ENCODE results near the gene PTCRA.
A peak's percentile ranks its signal among the peaks of the same experiment; 100 is the strongest.

Gene PTCRA, protein sequence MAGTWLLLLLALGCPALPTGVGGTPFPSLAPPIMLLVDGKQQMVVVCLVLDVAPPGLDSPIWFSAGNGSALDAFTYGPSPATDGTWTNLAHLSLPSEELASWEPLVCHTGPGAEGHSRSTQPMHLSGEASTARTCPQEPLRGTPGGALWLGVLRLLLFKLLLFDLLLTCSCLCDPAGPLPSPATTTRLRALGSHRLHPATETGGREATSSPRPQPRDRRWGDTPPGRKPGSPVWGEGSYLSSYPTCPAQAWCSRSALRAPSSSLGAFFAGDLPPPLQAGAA

GRCh38 chr6:42915732-42916131 is at the start of gene PTCRA:
PTCRA (plus strand) TSS chr6:42916053; CDS start chr6:42916070, 17 bp downstream.
- peaks cover 6% of the 10 kb centered on the region for H3K4me1 Mint-ChIP-seq
- no peak for TF ChIP-seq CTCF (IDR thresholded peaks at IDR 0.05; ENCODE audit: unreplicated experiment in 3 of 3)
- peaks cover 9% of the 10 kb centered on the region for H3K27me3 Mint-ChIP-seq (ENCODE audit: low read depth)
- H3K9me3 Mint-ChIP-seq, result no peaks in the 10 kb centered on the region
- H3K36me3 Mint-ChIP-seq (ENCODE audit: low read depth), result no peaks in the 10 kb centered on the region
- H3K4me3 Mint-ChIP-seq, result no peak within 1 kb of the TSS
- H3K27ac Mint-ChIP-seq, result no peak within 1 kb of the TSS

GRCh38 chr6:42870145-42870936 is 45.5 kb upstream of the PTCRA start:
- TF ChIP-seq CTCF (IDR thresholded peaks at IDR 0.05; ENCODE audit: unreplicated experiment in 3 of 3), result no peak
- no peaks in the 10 kb centered on the region for H3K9me3 Mint-ChIP-seq
- H3K27ac Mint-ChIP-seq, result peak overlapping the region in 1 of 3 experiments; percentile 53
- H3K27me3 Mint-ChIP-seq (ENCODE audit: low read depth), result peaks cover 4% of the 10 kb centered on the region
- H3K36me3 Mint-ChIP-seq (ENCODE audit: low read depth), result peaks cover 15% of the 10 kb centered on the region
- no peak overlapping the region for H3K4me3 Mint-ChIP-seq
- no peaks in the 10 kb centered on the region for H3K4me1 Mint-ChIP-seq

DNA sequence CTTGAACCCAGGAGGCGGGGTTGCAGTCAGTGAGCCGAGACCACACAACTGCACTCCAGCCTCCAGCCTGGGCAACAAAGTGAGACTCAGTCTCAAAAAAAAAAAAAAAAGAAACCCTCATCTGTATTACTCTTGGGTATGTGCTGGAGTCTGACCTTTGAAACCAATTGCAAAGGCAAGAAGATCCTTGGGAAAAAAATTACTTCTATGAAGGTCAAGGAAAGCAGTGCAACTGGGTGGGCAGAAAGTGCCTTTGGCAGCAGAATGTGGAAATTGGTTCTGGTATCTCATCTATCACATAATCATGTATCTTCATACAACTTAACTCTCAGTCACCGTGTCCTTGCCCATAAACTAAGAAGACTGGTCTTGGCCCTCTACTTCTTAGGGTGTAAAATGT is 44.1 kb upstream of the PTCRA start:
- H3K4me3 Mint-ChIP-seq, result no peak overlapping the region
- peak overlapping the region in 1 of 3 experiments; percentile 57 for H3K27ac Mint-ChIP-seq
- H3K4me1 Mint-ChIP-seq, result no peaks in the 10 kb centered on the region
- H3K27me3 Mint-ChIP-seq (ENCODE audit: low read depth), result peaks cover 4% of the 10 kb centered on the region
- H3K9me3 Mint-ChIP-seq, result no peaks in the 10 kb centered on the region
- no peak for TF ChIP-seq CTCF (IDR thresholded peaks at IDR 0.05; ENCODE audit: unreplicated experiment in 3 of 3)
- H3K36me3 Mint-ChIP-seq (ENCODE audit: low read depth), result peaks cover 10% of the 10 kb centered on the region

GRCh38 chr6:42873313-42873712 is 42.5 kb upstream of the PTCRA start:
- H3K4me3 Mint-ChIP-seq, result no peak overlapping the region
- peaks cover 4% of the 10 kb centered on the region for H3K27me3 Mint-ChIP-seq (ENCODE audit: low read depth)
- H3K9me3 Mint-ChIP-seq, result no peaks in the 10 kb centered on the region
- no peaks in the 10 kb centered on the region for H3K4me1 Mint-ChIP-seq
- H3K36me3 Mint-ChIP-seq (ENCODE audit: low read depth), result no peaks in the 10 kb centered on the region
- TF ChIP-seq CTCF (IDR thresholded peaks at IDR 0.05; ENCODE audit: unreplicated experiment in 3 of 3), result no peak
- H3K27ac Mint-ChIP-seq, result no peak overlapping the region

DNA sequence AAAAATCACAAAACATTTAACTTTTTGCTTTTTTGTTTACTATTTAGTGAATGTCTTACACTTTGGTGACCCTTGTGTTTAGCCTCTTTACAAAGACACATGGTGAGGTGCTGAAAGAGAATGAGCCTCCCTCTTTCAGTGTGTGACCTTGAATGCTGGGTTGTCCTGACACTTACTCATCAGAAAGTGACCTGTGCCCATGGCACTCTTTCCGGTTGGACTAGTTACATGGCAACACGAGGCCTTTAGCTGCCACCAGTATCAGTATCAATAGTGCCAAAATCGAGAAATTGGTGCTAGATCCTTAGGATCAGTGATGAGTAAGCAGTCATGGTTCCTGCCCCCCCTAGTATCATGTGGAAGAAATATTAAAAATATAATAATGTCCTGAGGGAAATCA is 38.2 kb upstream of the PTCRA start:
- Mint-ChIP-seq H3K27me3 (ENCODE audit: low read depth) (no peaks in the 10 kb centered on the region), H3K36me3 (ENCODE audit: low read depth) (peaks cover 8% of the 10 kb centered on the region), H3K9me3 (no peaks in the 10 kb centered on the region), H3K27ac (peak overlapping the region; percentile 64 to 74 (median 67)), H3K4me1 (peaks cover 9% of the 10 kb centered on the region), H3K4me3 (peak overlapping the region; percentile 52 to 77 (median 76))
- no peak for TF ChIP-seq CTCF (IDR thresholded peaks at IDR 0.05; ENCODE audit: unreplicated experiment in 3 of 3)
